Measurements from ENCODE around the gene TEKT3.

DNA sequence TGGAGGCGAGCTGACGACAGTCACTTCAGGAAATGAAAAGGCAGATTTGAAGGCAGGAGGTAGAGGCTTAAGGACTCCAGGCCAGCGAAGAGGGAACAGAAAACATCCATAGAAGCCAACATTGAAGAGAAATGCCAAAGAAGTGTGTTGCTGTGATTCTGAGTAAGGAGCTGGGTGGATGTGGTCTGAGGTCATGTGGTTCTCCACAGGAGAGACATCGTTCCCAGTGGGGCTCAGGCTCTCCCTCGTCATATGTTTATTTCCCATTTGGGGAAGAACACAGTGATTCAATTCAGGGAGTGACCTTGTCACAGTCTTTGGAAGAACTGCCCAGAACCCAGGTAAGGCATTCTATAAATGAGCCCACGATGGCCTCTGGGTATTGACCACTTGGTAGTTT lies 69.7 kb downstream of the TEKT3 start:
- TF ChIP-seq, protein P1, sequence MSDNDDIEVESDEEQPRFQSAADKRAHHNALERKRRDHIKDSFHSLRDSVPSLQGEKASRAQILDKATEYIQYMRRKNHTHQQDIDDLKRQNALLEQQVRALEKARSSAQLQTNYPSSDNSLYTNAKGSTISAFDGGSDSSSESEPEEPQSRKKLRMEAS (IDR thresholded peaks at IDR 0.05; ENCODE audit: low read depth, low read length) = no peak
- no peak for TF ChIP-seq POLR2A (IDR thresholded peaks at IDR 0.05; ENCODE audit: extremely low read depth, insufficient read length)
- TF ChIP-seq, protein P2, sequence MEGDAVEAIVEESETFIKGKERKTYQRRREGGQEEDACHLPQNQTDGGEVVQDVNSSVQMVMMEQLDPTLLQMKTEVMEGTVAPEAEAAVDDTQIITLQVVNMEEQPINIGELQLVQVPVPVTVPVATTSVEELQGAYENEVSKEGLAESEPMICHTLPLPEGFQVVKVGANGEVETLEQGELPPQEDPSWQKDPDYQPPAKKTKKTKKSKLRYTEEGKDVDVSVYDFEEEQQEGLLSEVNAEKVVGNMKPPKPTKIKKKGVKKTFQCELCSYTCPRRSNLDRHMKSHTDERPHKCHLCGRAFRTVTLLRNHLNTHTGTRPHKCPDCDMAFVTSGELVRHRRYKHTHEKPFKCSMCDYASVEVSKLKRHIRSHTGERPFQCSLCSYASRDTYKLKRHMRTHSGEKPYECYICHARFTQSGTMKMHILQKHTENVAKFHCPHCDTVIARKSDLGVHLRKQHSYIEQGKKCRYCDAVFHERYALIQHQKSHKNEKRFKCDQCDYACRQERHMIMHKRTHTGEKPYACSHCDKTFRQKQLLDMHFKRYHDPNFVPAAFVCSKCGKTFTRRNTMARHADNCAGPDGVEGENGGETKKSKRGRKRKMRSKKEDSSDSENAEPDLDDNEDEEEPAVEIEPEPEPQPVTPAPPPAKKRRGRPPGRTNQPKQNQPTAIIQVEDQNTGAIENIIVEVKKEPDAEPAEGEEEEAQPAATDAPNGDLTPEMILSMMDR (IDR thresholded peaks at IDR 0.05; ENCODE audit: low read depth, low read length) = no peak
- no peak for TF ChIP-seq MYC (IDR thresholded peaks at IDR 0.05; ENCODE audit: low read depth, low read length)

All from NB4 (cell line).